BJ (cell line): ENCODE measurements around the gene P2RY2. TPM values are rescaled to one million over a fixed set of nuclear protein-coding genes. Genes with fewer than 3 reads are reported as not detected.

Experiments used
- CTCF ChIA-PET: fragments of 350-600 bp; formaldehyde crosslinking; extraction: SDS; loops from one replicate; lab custom pipeline; 2021; ENCODE audit warnings: antibody characterized with exemption, inconsistent platforms; lab: Yijun Ruan, JAX
- POLR2A ChIA-PET: fragments of 300-600 bp; sonication (Branson Sonifier 250); formaldehyde crosslinking; extraction: SDS; loops from one replicate; lab custom pipeline; 2021; ENCODE audit warnings: antibody characterized with exemption; lab: Charles Lee
- DNase-seq: peaks from one replicate; pipeline ENCODE4 v3.0.0-alpha.2; 2011; ENCODE audit warnings: low read depth
- H3K27me3 ChIP-seq: 2 replicates; pipeline ENCODE4 v1.6.0; 2011; ENCODE audit warnings: low read length; ENCODE audit not compliant: control insufficient read depth, insufficient read depth
- H3K36me3 ChIP-seq: 2 replicates; pipeline ENCODE4 v1.5.1; 2011; ENCODE audit warnings: low read length; ENCODE audit not compliant: control insufficient read depth, insufficient read depth
- H3K4me3 ChIP-seq: 2 replicates; pipeline ENCODE4 v1.5.1; 2011; ENCODE audit warnings: low read depth, mild to moderate bottlenecking, control low read depth, low read length
- polyA plus RNA-seq: library from polyadenylated mRNA; depleted of rRNA; stranded (reverse); fragments of >200 nt; gene quantifications from 2 replicates; pipeline ENCODE4 v1.2.3, GENCODE V29; 2011
- TF ChIP-seq, protein P1 (sequence below): IDR thresholded peaks from 2 replicates; pipeline ENCODE4 v1.5.1; 2011; ENCODE audit warnings: low read depth, mild to moderate bottlenecking, control low read depth, inconsistent platforms, low read length, moderate library complexity; ENCODE audit not compliant: insufficient read depth

The P2RY2 gene
- polyA plus RNA-seq, 1 experiment: 0.15 TPM

DNA sequence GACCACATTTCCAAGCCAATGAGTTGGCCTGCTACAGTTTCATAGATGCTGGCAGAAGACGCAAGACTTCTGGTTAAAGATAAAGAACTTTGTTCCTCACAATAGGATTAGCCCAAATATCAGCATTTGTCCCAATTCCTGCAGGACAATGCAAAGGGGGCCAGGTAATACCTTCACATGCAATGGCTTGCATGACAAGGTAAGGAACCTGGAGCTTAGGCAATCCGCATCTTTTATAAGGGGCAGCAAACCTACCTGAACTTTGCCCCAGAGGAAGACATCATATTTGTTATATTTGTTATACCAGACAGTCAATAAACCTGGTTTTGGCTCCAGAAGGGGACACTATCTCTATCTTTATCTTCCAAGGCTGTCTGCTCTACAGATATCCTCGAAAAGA, 59.4 kb downstream of the P2RY2 start:
- Histone ChIP-seq H3K4me3 (no peak overlapping the region), H3K36me3 (no peaks in the 10 kb centered on the region), H3K27me3 (peaks cover 1% of the 10 kb centered on the region; the same call in 1 of the 2 replicates)
- ChIA-PET POLR2A (no interaction called here), CTCF (interaction anchor here (0.6 to 2.2 kb wide), 2 partner anchors 12 to 13 kb away, joined by 3 to 7 read pairs; no protein-coding TSS in a partner anchor)
- DNase-seq: no peak
- TF ChIP-seq, protein P1, sequence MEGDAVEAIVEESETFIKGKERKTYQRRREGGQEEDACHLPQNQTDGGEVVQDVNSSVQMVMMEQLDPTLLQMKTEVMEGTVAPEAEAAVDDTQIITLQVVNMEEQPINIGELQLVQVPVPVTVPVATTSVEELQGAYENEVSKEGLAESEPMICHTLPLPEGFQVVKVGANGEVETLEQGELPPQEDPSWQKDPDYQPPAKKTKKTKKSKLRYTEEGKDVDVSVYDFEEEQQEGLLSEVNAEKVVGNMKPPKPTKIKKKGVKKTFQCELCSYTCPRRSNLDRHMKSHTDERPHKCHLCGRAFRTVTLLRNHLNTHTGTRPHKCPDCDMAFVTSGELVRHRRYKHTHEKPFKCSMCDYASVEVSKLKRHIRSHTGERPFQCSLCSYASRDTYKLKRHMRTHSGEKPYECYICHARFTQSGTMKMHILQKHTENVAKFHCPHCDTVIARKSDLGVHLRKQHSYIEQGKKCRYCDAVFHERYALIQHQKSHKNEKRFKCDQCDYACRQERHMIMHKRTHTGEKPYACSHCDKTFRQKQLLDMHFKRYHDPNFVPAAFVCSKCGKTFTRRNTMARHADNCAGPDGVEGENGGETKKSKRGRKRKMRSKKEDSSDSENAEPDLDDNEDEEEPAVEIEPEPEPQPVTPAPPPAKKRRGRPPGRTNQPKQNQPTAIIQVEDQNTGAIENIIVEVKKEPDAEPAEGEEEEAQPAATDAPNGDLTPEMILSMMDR: no peak

- no peaks in the 10 kb centered on the region; the same call in 1 of the 2 replicates for H3K27me3 ChIP-seq
- no peaks in the 10 kb centered on the region for H3K36me3 ChIP-seq
- H3K4me3 ChIP-seq: no peak overlapping the region
- POLR2A ChIA-PET: no interaction called here
- TF ChIP-seq, protein P1: no peak
- DNase-seq: no peak
- CTCF ChIA-PET: interaction anchor here (1.2 to 2.9 kb wide), 4 partner anchors 8 to 95 kb away, joined by 3 to 18 read pairs (median 6); no protein-coding TSS in a partner anchor
Observed at GRCh38 chr11:73280626-73281025, 62.5 kb downstream of the P2RY2 start.

GRCh38 chr11:73281201-73281741, 63.2 kb downstream of the P2RY2 start:
- POLR2A ChIA-PET: no interaction called here
- CTCF ChIA-PET: interaction anchor here (1.2 to 2.9 kb wide), 5 partner anchors 8 to 96 kb away, joined by 3 to 18 read pairs (median 3); no protein-coding TSS in a partner anchor

DNA sequence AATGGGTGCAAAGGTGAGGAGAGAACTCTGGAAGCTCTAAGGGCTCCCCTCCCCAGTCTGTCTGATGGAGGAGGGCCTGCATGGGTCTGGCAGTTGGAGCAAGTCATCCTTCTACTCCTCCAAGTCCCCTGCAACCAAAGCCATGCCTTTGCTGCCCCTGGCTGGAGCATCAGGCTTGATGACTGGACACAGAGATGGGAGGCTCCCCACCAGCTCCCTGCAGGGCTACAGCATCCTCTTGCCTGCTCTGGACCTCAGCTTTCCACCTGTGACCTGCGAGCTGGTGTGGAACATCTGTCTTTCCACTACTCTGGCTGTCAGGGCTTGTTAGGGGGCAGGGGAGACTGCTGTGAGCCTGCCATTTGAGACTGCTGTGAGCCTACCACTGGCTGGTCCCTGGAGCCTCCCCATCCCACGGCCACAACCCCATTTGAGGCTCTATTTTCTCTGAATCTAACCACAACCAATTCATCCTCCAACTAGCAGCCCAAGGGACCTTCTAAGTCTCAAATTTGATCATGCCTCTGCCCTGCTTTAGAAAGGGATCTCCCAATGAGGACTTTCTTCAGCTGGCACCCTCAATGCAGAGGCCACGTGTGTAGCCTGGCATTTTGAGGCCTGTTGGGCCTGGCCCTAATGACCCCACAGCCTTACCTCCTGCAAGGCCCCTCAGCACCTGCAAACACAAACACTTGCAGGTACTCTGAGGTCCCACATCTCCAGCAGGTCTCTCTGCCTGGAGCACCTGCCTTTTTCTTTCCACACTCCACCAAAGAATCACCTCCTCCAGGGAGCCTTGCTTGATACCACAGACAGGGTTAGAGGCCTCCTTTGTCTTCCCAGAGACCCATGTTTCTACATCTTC, 63.9 kb downstream of the P2RY2 start:
- DNase-seq: no peak
- H3K27me3 ChIP-seq: no peaks in the 10 kb centered on the region; the same call in 1 of the 2 replicates
- H3K4me3 ChIP-seq: no peak overlapping the region
- TF ChIP-seq, protein P1: no peak
- CTCF ChIA-PET: interaction anchor here (1.2 to 2.9 kb wide), 6 partner anchors 7 to 104 kb away, joined by 3 to 18 read pairs (median 4); no protein-coding TSS in a partner anchor
- POLR2A ChIA-PET: no interaction called here
- no peaks in the 10 kb centered on the region for H3K36me3 ChIP-seq

More at GRCh38 chr11:73281201-73281741, 63.2 kb downstream of the P2RY2 start:
- Histone ChIP-seq H3K4me3 (no peak overlapping the region), H3K27me3 (no peaks in the 10 kb centered on the region; the same call in 1 of the 2 replicates), H3K36me3 (no peaks in the 10 kb centered on the region)
- TF ChIP-seq, protein P1: no peak
- DNase-seq: no peak
